OCI-LY1 (cell line): ENCODE results near the gene FAM200A.

Experiments used
- H2AFZ ChIP-seq: fragments of 200-600 bp; sonication (generic), shearing (Covaris generic); 2 replicates; pipeline ENCODE4 v1.6.0; 2014; ENCODE audit warnings: antibody characterized with exemption, mild to moderate bottlenecking, low read length
- H3F3A ChIP-seq: fragments of 200-600 bp; sonication (generic), shearing (Covaris generic); 2 replicates; pipeline ENCODE4 v1.6.0; 2014; ENCODE audit warnings: mild to moderate bottlenecking, antibody characterized with exemption, low read length, moderate library complexity; ENCODE audit not compliant: insufficient read depth
- H3K27ac ChIP-seq: fragments of 200-600 bp; sonication (generic); 2 replicates; pipeline ENCODE4 v1.5.1; 2014; ENCODE audit warnings: low read length, mixed run types, mild to moderate bottlenecking, low read depth; ENCODE audit not compliant: poor library complexity, severe bottlenecking
- H3K27me3 ChIP-seq: fragments of 200-600 bp; sonication (generic); 2 replicates; pipeline ENCODE4 v1.6.0; 2014; ENCODE audit warnings: antibody characterized with exemption, mild to moderate bottlenecking, low read length, moderate library complexity; ENCODE audit not compliant: insufficient read depth
- H3K36me3 ChIP-seq: fragments of 200-600 bp; sonication (generic); 2 replicates; pipeline ENCODE4 v1.6.1; 2014; ENCODE audit warnings: mild to moderate bottlenecking, antibody characterized with exemption, low read length, moderate library complexity, mixed read lengths; ENCODE audit not compliant: insufficient read depth
- H3K4me1 ChIP-seq: fragments of 200-600 bp; sonication (generic); 2 replicates; pipeline ENCODE4 v1.5.1; 2014; ENCODE audit warnings: mild to moderate bottlenecking, low read length, moderate library complexity; ENCODE audit not compliant: insufficient read depth, severe bottlenecking
- H3K4me2 ChIP-seq: fragments of 200-600 bp; sonication (generic), shearing (Covaris generic); 2 replicates; pipeline ENCODE4 v1.6.1; 2014; ENCODE audit warnings: low read length
- H3K4me3 ChIP-seq: fragments of 200-600 bp; sonication (generic); 2 replicates; pipeline ENCODE4 v1.5.1; 2014; ENCODE audit warnings: low read length, low read depth, mild to moderate bottlenecking, mixed read lengths; ENCODE audit not compliant: poor library complexity, severe bottlenecking
- H3K79me2 ChIP-seq: fragments of 200-600 bp; shearing (Covaris generic); 2 replicates; pipeline ENCODE4 v1.6.1; 2016; ENCODE audit warnings: mixed run types, low read length, mixed read lengths; ENCODE audit not compliant: insufficient read depth
- H3K9ac ChIP-seq: fragments of 200-600 bp; sonication (generic), shearing (Covaris generic); 2 replicates; pipeline ENCODE4 v1.6.1; 2014; ENCODE audit warnings: mild to moderate bottlenecking, low read length, mixed read lengths
- H3K9me2 ChIP-seq: fragments of 200-600 bp; sonication (generic), shearing (Covaris generic); 2 replicates; pipeline ENCODE4 v1.6.1; 2014; ENCODE audit warnings: low read depth, mild to moderate bottlenecking, low read length, mixed read lengths
- H3K9me3 ChIP-seq: fragments of 200-600 bp; shearing (Covaris generic); 2 replicates; pipeline ENCODE4 v1.6.1; 2014; ENCODE audit warnings: low read length, mixed read lengths
- H4K20me1 ChIP-seq: fragments of 200-600 bp; sonication (generic), shearing (Covaris generic); 2 replicates; pipeline ENCODE4 v1.6.0; 2016; ENCODE audit warnings: mild to moderate bottlenecking, low read length; ENCODE audit not compliant: insufficient read depth
- EZH2 ChIP-seq: fragments of 200-600 bp; sonication (generic), shearing (Covaris generic); IDR thresholded peaks from 2 replicates; pipeline ENCODE4 v1.8.0; 2017; ENCODE audit warnings: borderline replicate concordance, mixed run types, mild to moderate bottlenecking, antibody characterized with exemption, low read length, moderate library complexity, mixed read lengths
- TF ChIP-seq, protein P1 (sequence below): fragments of 200-600 bp; sonication (generic), shearing (Covaris generic); IDR thresholded peaks from 2 replicates; pipeline ENCODE4 v1.5.1; 2017; ENCODE audit warnings: mild to moderate bottlenecking, antibody characterized with exemption, low read length, moderate library complexity, mixed read lengths

FAM200A gene

DNA sequence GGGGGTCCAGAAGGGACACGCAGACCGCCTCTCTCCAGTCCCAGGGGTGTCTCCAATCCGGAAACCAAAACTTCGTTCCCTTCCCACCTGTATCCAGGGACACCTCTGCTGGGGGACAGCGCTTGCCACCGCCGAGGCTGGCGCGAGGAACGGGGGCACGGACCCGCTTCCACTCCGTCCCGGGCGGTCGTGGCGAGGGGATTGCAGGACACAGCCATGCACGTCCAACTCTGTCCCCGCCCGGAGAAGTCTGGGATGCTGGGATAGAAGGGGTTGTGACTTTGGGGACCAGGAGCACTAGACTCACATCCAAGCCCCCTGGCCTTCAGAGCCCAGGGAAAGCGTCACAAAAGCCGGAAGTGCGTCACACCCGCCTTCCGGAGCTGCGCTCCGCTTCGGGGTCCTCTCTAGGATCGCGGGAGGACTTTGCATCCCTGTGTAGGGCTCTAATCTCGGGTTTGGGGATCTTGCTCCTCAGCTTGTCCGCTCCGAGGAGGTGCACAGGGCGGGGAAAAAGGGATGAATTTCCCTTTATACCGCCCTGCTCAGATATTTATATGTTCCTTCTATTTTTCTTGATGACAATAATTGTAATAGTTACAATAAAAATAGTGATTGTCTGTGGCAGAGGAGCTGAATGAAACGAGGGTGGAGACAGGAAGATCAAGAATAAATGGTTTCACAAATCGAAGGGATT lies at the start of gene FAM200A:
Gene FAM200A, minus strand, starts transcription at position 348 of the 697 bp plus-strand sequence. CDS start 3,707 bp downstream, outside the sequence.
- peaks cover 21% of the 10 kb centered on the region for H3K4me1 ChIP-seq
- peaks cover 9% of the 10 kb centered on the region for H3K9me3 ChIP-seq
- peaks cover 54% of the 10 kb centered on the region for H3K36me3 ChIP-seq
- H3K79me2 ChIP-seq = peaks cover 6% of the 10 kb centered on the region
- H3K4me3 ChIP-seq = peak within 1 kb of the TSS; percentile 82
- H3K9me2 ChIP-seq = no peaks in the 10 kb centered on the region
- peak within 1 kb of the TSS; percentile 74 for H3K4me2 ChIP-seq
- H3K9ac ChIP-seq = peak within 1 kb of the TSS; percentile 87
- H3F3A ChIP-seq = 0 out of 2 replicates have a peak, but pooled peaks cover under 1% of the 10 kb centered on the region
- no peak within 1 kb of the TSS for H3K27ac ChIP-seq
- H2AFZ ChIP-seq = peak within 1 kb of the TSS; percentile 10; the same call in 1 of the 2 replicates
- no peaks in the 10 kb centered on the region for H4K20me1 ChIP-seq
- no peaks in the 10 kb centered on the region for H3K27me3 ChIP-seq
- TF ChIP-seq EZH2 = no peak
- TF ChIP-seq, protein P1, sequence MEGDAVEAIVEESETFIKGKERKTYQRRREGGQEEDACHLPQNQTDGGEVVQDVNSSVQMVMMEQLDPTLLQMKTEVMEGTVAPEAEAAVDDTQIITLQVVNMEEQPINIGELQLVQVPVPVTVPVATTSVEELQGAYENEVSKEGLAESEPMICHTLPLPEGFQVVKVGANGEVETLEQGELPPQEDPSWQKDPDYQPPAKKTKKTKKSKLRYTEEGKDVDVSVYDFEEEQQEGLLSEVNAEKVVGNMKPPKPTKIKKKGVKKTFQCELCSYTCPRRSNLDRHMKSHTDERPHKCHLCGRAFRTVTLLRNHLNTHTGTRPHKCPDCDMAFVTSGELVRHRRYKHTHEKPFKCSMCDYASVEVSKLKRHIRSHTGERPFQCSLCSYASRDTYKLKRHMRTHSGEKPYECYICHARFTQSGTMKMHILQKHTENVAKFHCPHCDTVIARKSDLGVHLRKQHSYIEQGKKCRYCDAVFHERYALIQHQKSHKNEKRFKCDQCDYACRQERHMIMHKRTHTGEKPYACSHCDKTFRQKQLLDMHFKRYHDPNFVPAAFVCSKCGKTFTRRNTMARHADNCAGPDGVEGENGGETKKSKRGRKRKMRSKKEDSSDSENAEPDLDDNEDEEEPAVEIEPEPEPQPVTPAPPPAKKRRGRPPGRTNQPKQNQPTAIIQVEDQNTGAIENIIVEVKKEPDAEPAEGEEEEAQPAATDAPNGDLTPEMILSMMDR = no peak

DNA sequence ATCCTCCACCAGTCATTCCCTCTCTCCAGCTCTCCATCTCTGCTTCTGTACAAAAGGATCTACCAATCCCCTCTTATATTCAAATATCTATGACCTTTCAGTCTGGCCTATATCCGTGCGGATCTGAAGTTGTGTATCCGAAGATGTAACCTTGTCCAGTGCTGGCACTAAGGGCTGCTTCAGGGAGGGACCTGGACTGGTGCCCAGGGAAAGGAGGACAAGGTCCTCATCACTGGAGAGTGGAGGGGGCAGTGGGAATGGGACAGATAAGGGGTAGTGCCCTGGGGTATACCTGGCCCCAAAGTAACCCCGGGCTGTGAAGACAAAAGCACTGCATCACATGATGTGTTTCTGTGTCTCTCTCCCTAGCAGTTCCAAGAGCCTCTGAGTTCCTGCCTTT lies 47.9 kb upstream of the FAM200A start:
- Histone ChIP-seq H2AFZ (no peak overlapping the region), H3K4me2 (no peak overlapping the region), H3K27me3 (no peaks in the 10 kb centered on the region), H3K36me3 (no peaks in the 10 kb centered on the region), H3K4me3 (no peak overlapping the region), H3K4me1 (no peaks in the 10 kb centered on the region), H4K20me1 (no peaks in the 10 kb centered on the region), H3K79me2 (no peaks in the 10 kb centered on the region), H3K9me2 (no peaks in the 10 kb centered on the region), H3K27ac (no peak overlapping the region), H3F3A (no peaks in the 10 kb centered on the region), H3K9ac (no peak overlapping the region), H3K9me3 (no peaks in the 10 kb centered on the region)
- no peak for TF ChIP-seq EZH2
- TF ChIP-seq, protein P1 = no peak

DNA sequence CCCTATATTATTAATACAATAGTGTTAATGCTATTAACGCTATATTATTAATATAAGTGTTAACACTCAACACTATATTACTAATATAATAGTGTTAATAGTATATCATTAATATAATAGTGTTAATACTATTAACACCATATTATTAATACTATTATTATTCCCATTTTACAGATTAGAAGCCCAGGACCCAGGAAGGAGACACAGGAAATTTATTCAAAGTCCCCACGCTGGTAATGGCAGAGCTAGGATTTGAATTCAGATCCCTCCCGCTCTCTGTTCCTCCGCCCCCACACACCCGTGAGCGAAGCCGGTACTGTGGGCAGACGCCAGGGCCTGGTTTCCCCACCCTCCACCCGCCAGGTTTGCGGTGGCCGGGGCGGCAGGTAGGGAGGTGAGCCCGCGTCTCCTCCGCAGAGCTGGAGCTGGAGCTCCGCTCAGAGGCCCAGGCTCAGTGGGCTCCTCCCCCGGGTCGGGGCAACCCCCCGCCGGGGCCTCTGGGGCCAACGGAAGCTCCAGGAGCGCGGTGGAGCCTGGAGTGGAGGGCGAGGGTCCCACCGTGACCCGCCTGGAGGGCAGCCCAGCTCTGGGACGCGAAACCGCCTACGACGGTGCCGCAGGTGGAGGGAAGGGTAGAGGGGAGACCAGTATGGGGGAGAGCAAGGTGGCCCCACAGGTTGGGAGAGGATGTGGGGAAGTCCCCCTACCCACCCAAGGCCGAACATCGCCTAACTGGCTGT lies 46.0 kb upstream of the FAM200A start, which contains the start of gene TMEM225B:
Gene TMEM225B, plus strand, starts transcription at position 506 of the 740 bp plus-strand sequence. CDS start 6,122 bp downstream, outside the sequence.
- Histone ChIP-seq H3K9me2 (no peaks in the 10 kb centered on the region), H3K4me1 (no peaks in the 10 kb centered on the region), H2AFZ (no peak within 1 kb of the TSS), H3K27ac (no peak within 1 kb of the TSS), H3K4me2 (no peak within 1 kb of the TSS), H3K9me3 (no peaks in the 10 kb centered on the region), H3K9ac (no peak within 1 kb of the TSS), H4K20me1 (no peaks in the 10 kb centered on the region), H3K27me3 (no peaks in the 10 kb centered on the region), H3F3A (no peaks in the 10 kb centered on the region), H3K79me2 (no peaks in the 10 kb centered on the region), H3K36me3 (no peaks in the 10 kb centered on the region), H3K4me3 (no peak within 1 kb of the TSS)
- TF ChIP-seq EZH2 = no peak
- TF ChIP-seq, protein P1 = no peak
